DND-41 (cell line): Measurements from ENCODE around the gene ONECUT1.
A peak's percentile ranks its signal among the peaks of the same experiment; 100 is the strongest.

ENCODE experiments used
- ATAC-seq: fragments of 200-7000 bp; cut with Tn5 transposase; 3 replicates; pipeline ENCODE4 v1.9.1; 2021; ENCODE audit warnings: low read depth; ENCODE audit not compliant: insufficient read depth
- DNase-seq: peaks from one replicate; pipeline ENCODE4 v3.0.0-alpha.2; 2020
- H2AFZ ChIP-seq: 2 replicates; pipeline ENCODE4 v1.6.0; 2012; ENCODE audit warnings: low read depth, low read length
- H3K27ac ChIP-seq: 2 replicates; pipeline ENCODE4 v1.5.1; 2012; ENCODE audit warnings: low read length, inconsistent platforms
- H3K27me3 ChIP-seq: fragments of 200-600 bp; sonication (generic); 2 replicates; pipeline ENCODE4 v1.6.0; 2012; ENCODE audit warnings: low read length, mild to moderate bottlenecking, inconsistent platforms; ENCODE audit not compliant: insufficient read depth, poor library complexity
- H3K36me3 ChIP-seq: 2 replicates; pipeline ENCODE4 v1.5.1; 2012; ENCODE audit warnings: low read length, inconsistent platforms; ENCODE audit not compliant: insufficient read depth
- H3K4me1 ChIP-seq: 2 replicates; pipeline ENCODE4 v1.5.1; 2012; ENCODE audit warnings: mild to moderate bottlenecking, low read length; ENCODE audit not compliant: insufficient read depth
- H3K4me2 ChIP-seq: 2 replicates; pipeline ENCODE4 v1.6.0; 2012; ENCODE audit warnings: mild to moderate bottlenecking, moderate library complexity, low read length, inconsistent platforms; ENCODE audit not compliant: insufficient read depth
- H3K4me3 ChIP-seq, 2 experiments: fragments of 200-600 bp in 1 of 2; shearing (Covaris generic) in 1 of 2; 2 replicates each; pipeline ENCODE4 v1.5.1; 2012 to 2016; ENCODE audit warnings: inconsistent platforms in 2 of 2, low read length in 2 of 2, mild to moderate bottlenecking in 2 of 2, low read depth in 1 of 2, moderate library complexity in 1 of 2
- H3K79me2 ChIP-seq: 2 replicates; pipeline ENCODE4 v1.6.0; 2012; ENCODE audit warnings: low read length, inconsistent platforms; ENCODE audit not compliant: insufficient read depth
- H3K9ac ChIP-seq: 2 replicates; pipeline ENCODE4 v1.6.0; 2012; ENCODE audit warnings: low read depth, mild to moderate bottlenecking, inconsistent platforms, low read length, moderate library complexity
- H3K9me3 ChIP-seq: 2 replicates; pipeline ENCODE4 v1.5.1; 2012; ENCODE audit warnings: low read length, moderate library complexity, mild to moderate bottlenecking, inconsistent platforms; ENCODE audit not compliant: insufficient read depth, severe bottlenecking
- H4K20me1 ChIP-seq: 2 replicates; pipeline ENCODE4 v1.6.0; 2012; ENCODE audit warnings: low read length; ENCODE audit not compliant: insufficient read depth
- EZH2 ChIP-seq: IDR thresholded peaks from 3 replicates; pipeline ENCODE4 v1.6.1; 2012; ENCODE audit warnings: borderline replicate concordance, low read depth, mild to moderate bottlenecking, moderate library complexity, low read length, inconsistent platforms; ENCODE audit not compliant: severe bottlenecking
- TF ChIP-seq, protein P1 (sequence below): IDR thresholded peaks from 2 replicates; pipeline ENCODE4 v1.5.1; 2012; ENCODE audit warnings: borderline replicate concordance, low read length, moderate library complexity, mild to moderate bottlenecking; ENCODE audit not compliant: poor library complexity, severe bottlenecking; ENCODE audit errors: extremely low read depth

ONECUT1 gene

GRCh38 chr15:52710708-52711389 lies 79.3 kb downstream of the ONECUT1 start:
- Histone ChIP-seq H3K4me1 (no peaks in the 10 kb centered on the region), H3K27ac (no peak overlapping the region), H3K27me3 (no peaks in the 10 kb centered on the region), H3K4me3 (no peak overlapping the region), H3K36me3 (no peaks in the 10 kb centered on the region), H3K4me2 (no peak overlapping the region), H3K9ac (no peak overlapping the region), H3K9me3 (no peaks in the 10 kb centered on the region), H2AFZ (no peak overlapping the region), H3K79me2 (no peaks in the 10 kb centered on the region), H4K20me1 (no peaks in the 10 kb centered on the region)
- no peak for TF ChIP-seq EZH2
- TF ChIP-seq, protein P1, sequence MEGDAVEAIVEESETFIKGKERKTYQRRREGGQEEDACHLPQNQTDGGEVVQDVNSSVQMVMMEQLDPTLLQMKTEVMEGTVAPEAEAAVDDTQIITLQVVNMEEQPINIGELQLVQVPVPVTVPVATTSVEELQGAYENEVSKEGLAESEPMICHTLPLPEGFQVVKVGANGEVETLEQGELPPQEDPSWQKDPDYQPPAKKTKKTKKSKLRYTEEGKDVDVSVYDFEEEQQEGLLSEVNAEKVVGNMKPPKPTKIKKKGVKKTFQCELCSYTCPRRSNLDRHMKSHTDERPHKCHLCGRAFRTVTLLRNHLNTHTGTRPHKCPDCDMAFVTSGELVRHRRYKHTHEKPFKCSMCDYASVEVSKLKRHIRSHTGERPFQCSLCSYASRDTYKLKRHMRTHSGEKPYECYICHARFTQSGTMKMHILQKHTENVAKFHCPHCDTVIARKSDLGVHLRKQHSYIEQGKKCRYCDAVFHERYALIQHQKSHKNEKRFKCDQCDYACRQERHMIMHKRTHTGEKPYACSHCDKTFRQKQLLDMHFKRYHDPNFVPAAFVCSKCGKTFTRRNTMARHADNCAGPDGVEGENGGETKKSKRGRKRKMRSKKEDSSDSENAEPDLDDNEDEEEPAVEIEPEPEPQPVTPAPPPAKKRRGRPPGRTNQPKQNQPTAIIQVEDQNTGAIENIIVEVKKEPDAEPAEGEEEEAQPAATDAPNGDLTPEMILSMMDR: no peak
- ATAC-seq (no peak), DNase-seq (no peak)

GRCh38 chr15:52710050-52710707 lies 80.0 kb downstream of the ONECUT1 start:
- Histone ChIP-seq H3K9me3 (no peaks in the 10 kb centered on the region), H3K27ac (no peak overlapping the region), H2AFZ (no peak overlapping the region), H3K27me3 (no peaks in the 10 kb centered on the region), H3K4me1 (no peaks in the 10 kb centered on the region), H3K4me3 (no peak overlapping the region), H3K79me2 (no peaks in the 10 kb centered on the region), H4K20me1 (no peaks in the 10 kb centered on the region), H3K4me2 (no peak overlapping the region), H3K36me3 (no peaks in the 10 kb centered on the region), H3K9ac (no peak overlapping the region)
- TF ChIP-seq, protein P1: no peak
- TF ChIP-seq EZH2: no peak
- ATAC-seq: no peak
- DNase-seq: no peak

- Histone ChIP-seq H3K79me2 (no peaks in the 10 kb centered on the region), H3K4me2 (no peak overlapping the region), H3K4me1 (no peaks in the 10 kb centered on the region), H3K27me3 (no peaks in the 10 kb centered on the region), H3K9ac (no peak overlapping the region), H2AFZ (no peak overlapping the region), H3K9me3 (no peaks in the 10 kb centered on the region), H3K27ac (no peak overlapping the region), H3K4me3 (no peak overlapping the region), H3K36me3 (no peaks in the 10 kb centered on the region), H4K20me1 (no peaks in the 10 kb centered on the region)
- no peak for DNase-seq
- TF ChIP-seq EZH2: no peak
- TF ChIP-seq, protein P1: no peak
- 0 out of 3 replicates have a peak, but pooled peaks have one; percentile 48 for ATAC-seq
Observed at GRCh38 chr15:52709187-52709981, 80.8 kb downstream of the ONECUT1 start.
